HG03175 (cell line): ENCODE measurements around the gene CARD10.
"Not testable (repeated sequence)": the region's sequence is repeated elsewhere in the genome, so short reads cannot be mapped to it uniquely, and the experiment has no call there.

ENCODE experiments used
- ATAC-seq: cut with Tn5 transposase; IDR thresholded peaks from one replicate; pipeline ENCODE4 v1.9.1; 2021; ENCODE audit warnings: mild to moderate bottlenecking, moderate library complexity; ENCODE audit not compliant: unreplicated experiment

Gene CARD10

DNA sequence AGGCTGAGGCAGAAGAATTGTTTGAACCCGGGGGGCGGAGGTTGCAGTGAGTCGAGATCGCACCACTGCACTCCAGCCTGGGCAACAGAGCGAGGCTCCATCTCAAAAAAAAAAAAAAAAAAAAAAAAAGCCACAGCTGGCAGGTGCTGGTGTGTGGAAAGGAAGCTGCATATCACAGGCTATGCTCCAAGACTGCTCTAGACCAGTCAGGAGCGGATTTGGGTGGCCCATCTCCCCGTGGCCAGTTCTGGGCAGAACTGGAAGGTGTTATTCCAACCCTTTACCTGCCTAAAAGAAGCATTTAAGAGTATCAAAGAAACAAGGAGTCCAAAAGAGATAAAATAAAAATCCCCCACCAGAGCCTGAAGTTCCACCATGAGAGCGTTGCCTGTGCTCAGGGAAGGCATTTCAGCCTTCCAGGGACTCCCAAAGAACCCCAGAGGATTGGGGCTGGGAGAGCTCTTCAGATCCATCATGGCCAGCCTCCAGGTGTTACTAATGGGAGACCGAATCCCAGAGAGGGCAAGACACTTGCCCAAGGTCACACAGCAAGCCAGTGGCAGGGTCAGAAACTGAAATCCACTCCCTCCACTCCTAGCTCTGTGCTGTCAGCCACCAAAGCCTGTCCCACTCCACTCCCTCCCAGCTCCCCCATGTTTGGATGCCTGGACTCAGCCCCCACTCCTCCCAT is 47.3 kb downstream of the CARD10 start:
- ATAC-seq = no peak

DNA sequence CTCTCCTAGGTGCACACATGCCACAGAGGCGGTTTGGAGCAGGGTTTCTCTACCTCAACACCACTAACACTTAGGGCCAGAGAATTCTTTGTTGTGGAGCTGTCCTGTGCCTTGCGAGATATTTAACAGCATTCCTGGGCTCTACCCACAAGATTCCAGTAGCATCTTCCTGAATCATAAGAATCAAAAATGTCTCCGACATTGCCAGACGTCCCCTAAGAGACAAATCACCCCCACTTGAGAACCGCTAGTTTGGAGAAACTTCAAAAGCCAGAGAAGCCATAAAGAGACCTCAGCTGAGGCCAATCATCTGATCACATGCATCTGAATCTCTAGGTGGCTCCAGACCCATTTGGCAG is 49.1 kb downstream of the CARD10 start:
- no peak for ATAC-seq

DNA sequence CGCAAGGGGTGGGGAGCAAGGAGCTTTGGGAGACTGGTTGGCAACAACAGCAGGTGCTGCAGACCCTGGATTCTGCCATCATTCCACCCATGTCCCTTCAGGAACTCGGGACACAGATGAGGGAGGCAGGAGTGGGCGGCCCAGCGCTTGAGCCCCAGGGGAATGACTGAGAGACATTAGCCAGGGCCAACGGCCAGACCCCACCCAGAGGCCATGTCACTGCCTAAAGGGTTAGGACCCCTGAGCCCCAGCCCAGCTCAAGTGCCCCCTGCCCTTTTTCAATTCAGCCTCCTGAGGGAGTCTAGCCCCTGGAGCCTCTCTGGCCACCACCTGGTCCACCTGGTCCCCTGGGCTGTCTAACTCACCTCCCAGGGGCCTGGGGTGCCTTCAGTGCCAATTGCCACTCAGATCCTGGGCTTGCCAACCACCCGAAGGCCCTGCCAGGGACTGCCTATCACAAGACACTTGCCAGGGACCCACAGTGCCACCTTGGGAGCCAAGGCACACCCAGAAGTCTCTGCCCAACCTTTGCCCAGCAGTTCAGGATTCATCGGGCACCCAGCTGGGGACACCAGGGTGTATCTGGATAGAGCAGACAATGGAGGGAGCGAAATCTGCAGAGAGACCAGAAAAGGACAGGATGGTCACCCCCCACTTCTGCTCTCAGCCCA is 49.7 kb downstream of the CARD10 start:
- ATAC-seq = no peak

DNA sequence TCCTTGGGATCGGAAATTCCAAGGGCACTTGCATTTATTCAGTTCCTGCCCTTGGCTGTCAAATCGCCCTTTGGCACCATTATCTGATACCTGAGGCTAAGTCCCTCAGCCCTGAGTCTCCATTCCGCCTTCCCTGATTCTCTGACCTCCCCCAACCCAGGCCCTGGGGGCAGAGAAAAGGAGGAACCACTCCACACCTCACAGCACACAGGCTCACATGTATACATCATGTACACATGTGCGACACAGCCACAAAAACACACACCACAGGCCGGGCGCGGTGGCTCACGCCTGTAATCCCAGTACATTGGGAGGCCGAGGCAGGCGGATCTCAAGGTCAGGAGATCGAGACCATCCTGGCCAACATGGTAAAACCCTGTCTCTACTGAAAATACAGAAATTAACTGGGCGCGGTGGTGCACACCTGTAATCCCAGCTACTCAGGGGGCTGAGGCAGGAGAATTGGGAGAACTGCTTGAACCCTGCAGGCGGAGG is 51.0 kb downstream of the CARD10 start:
- ATAC-seq = not testable (repeated sequence)

DNA sequence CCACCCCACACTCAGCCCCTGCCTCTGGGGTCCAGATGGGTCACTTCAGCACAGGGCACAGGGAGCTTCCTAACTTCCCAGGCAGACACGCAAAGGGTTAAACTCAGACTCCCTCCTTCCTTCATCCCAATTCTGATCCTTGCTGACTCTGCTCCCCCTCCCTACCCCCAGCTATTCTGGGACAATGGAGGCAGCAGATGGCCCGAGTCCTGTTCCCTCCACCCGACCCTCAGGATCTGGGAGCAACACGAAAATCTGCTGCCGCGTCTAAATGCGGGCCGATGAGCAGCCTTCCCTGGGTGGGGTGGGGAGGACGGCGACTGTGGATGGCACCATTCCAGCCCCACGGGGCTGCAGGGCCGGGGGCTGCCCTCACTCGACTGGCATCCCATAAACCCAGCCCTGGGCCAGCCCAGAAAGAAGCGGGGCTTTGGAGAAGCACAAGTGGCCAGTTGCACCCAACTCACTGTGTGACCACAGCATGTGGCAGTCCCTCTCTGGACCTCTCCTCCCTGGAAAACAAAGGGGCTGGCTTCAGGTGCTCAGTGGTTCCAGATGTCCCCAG is 51.7 kb downstream of the CARD10 start:
- no peak for ATAC-seq

DNA sequence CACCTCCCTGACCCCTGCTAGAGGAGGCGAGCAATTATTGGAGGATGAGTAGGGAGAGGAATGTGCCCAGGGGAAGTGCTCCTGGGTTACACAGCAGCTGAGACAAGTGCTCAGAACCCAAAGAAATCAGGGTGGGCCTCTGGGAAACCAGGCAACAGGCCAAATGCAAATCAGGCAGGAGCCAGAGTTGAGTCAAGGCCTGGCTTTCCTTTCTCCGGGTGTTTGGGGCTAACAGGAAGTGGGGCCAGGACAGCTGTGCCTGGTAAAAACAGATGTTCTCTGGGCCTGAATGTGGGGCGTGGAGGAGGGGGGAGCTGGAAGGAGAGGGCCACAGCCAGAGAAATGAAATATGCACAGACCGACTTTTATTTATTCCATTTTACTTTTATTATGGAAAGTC is 55.0 kb downstream of the CARD10 start:
- no peak for ATAC-seq

DNA sequence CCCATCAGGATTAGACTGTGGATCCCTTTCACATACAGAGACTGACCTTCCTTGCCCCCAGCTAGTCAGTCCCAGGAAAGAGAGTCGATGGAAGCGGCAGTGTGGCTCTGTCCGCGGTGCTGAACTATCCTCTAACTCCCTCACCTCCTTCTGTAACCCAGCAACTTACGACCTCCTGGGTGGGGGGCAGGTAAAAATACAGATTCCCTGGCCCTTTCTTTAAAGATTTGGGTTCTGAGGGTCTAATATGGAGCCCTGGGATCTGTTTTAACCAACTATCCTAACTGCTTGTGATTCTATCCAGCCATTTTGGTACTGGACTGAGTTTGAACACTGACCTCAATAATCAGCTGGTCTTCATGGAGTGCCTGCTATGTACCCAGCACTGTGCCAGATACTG is 56.2 kb downstream of the CARD10 start:
- no peak for ATAC-seq

DNA sequence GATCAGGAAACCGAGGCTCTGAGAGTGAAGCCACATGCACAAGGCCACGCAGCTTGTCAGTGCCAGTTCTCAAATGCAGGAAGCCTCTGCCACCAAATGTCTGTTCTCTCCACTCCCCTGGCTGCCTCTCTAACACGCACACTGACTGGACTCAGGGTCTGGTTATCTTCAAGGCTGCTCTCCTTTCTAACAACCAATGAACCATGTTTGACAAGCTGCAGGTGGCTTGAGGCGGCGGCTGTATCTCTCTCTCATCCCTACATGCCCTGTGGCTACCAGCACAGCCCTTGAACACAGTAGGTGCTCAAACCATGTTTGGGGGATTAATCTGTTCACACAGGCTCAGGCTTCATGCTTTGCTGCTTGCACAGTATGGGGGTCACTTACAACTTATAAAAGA is 56.8 kb downstream of the CARD10 start:
- ATAC-seq = no peak

DNA sequence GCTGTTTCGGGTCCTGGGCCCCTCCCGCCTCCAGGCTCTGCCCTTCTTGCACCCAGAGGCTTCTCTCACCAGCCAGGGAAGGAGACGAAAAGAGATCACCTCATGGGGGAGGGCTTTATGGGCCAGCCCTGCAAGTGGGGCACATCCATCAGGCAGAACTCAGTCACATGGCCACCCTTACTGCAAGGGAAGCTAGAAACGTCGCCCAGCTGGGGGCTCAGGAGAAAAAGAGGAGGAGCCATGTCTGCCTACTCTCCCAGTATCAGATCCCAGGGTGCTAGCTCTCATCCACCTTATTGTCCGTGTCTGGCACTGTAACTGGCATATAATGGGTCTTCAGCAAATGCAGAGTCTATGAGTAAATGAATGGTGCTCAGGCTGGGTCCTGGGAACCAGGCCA is 57.3 kb downstream of the CARD10 start:
- no peak for ATAC-seq

DNA sequence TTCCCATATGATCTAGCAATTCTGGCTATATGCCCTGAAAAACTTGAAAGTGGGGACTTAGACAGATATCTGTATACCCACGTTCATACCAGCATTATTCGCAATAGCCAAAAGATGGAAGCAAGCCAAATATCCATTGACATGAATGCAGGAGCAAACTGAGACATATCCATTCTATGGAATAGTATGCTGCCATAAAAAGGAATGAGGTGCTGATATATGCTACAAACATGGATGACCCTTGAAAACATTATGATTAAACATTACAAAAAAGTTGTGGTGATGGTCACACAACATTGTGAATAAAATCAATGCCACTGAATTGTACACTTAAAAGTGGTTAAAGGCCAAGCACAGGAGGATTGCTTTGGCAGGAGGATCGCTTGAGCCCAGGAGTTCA is 58.5 kb downstream of the CARD10 start:
- no peak for ATAC-seq

DNA sequence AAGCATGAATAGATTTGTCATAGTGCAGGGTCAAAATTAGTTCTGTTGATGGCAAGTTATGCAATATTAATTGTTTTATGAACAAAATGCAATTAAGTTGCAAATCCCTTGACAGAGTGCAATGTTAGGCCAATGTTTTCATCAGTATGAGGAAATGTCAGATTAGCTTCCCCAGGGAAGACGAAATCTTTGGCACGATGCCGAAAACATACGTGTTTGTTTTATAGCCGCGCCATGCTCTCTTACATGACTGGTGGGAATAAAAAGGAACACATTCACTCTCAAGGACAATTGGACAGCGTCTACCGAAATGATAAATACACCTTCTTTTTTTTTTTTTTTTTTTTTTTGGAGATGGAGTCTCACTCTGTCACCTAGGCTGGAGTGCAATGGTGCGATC is 60.0 kb downstream of the CARD10 start:
- no peak for ATAC-seq

DNA sequence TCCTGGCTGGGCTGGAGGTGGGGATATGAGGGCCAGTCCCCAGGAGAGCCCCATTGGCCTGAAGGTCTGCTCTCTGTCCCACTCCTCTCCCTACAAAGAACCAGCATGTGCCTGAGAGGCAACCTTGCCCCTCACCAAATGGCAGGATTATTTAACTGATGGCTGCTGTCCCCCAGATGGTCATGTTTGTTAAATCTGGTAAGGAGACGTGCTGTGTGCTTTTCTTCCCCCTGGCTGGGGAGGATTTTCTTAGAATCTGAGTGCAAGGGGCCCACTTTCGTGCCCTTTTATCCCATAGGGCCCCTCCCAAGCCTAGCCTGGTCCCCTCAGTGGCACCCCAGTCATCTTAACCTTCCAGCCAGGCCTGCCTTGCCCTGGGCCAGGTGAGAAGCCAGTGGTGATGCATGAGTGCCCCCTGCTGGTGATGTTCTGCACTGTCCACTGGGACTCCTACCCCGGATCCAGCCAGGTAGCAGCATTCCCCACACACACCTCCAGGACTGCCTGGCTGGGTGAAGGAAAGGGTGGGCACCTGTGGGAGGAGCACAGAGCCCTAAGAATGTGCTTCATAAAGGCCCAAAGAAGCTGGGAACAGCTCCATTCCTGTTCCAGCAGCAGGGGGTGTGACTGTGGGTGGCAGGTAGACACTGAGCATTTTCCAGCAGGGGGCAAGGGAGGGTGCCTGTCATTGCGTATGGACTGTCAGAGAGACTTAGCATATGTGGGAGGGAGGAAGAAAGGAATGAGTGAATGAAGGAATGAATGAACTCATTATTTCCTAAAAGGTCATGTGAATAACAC is 61.9 kb downstream of the CARD10 start:
- no peak for ATAC-seq

DNA sequence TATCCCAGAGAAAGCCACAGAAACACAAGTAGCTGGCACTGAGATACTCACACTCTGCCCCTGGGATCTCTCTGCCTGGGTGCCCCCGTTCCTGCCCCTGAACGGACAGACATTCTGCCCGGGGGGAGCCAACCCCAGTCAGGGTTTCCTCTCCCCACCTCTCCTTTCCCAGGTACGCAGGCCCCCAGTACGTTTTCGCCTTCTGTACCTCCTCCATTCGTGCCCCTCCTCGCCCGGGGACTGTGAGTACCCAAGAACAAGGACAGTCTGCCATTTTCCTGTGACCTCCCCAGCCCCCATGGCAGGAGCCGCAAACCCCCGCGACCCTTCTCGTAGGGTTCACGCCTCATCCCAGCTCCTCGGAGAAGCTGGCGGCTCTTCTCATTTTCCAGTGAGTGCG is 62.9 kb downstream of the CARD10 start:
- no peak for ATAC-seq

DNA sequence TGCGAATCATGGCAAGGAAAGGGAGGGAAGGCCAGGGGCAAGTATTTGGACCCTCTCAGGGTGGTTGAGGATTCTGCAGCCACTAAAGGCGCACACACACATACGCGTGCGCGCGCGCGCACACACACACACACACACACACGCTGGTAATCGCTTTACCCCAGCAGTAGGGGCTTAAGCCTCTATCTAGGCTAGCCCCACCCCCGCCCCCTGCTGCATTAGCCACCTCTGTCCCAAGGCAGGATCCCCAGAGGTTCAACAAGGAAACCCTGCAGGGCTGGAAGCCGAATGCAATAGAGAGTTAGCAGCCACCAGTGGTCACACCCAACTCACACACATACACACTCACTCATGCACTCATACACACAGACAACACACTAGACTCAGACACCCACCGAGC is 63.3 kb downstream of the CARD10 start:
- no peak for ATAC-seq

DNA sequence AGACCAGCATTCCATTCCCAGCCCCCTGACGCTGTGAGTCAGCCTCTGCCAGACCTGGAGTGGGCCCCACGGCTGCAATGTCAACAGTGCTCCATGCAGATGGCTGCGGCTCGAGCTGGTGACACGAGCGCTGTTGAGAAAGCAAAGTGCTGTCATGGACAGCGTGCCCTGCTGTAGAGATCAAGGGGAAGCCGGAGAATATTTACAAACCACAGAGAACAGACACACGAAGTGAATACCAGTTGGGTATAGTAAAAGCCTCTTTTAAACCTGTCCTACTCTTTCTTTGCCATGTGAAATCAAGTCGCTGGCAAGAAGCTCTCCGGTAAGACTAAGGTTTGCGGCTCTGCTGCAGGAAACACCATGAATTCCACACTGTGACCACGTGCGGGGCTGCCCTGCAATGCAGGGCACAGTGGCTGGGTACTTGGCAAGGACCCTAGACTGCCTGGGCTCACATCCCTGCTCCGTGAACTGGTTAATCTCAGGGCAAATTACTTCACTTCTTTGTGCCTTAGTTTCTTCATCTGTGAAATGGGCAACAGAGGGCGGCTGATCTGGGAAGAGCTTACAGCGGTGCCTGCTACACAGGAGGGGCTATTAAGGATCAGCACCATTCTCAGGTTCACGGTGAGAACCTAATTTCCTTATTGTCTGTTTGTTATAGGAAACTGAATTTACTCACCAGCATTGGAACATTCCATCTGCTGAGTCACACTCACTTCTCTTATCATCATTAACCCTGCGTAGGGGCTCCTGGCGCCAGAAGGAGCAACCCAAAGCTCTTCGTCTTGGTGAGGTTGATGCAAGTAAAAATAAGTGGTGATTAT is 64.1 kb downstream of the CARD10 start:
- no peak for ATAC-seq

DNA sequence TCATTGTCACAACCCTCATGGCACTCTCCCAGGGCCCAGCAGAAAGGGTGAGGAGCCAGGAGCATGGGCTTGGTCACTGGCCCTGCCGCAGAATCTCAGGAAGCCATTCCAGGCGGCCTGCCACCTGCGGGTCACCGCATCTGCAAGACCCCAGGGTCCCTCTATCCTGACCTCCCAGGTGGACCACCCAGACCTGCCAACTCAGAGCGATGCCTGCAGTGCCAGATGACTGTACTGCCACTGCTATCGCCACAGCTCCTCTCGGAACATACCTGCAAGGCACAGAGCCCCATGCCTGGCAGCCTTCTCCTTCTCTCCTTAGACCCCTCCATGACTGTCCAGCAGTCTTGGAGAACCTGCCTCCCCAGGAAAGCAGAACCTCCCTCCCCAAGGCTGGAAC is 65.5 kb downstream of the CARD10 start:
- ATAC-seq = no peak

DNA sequence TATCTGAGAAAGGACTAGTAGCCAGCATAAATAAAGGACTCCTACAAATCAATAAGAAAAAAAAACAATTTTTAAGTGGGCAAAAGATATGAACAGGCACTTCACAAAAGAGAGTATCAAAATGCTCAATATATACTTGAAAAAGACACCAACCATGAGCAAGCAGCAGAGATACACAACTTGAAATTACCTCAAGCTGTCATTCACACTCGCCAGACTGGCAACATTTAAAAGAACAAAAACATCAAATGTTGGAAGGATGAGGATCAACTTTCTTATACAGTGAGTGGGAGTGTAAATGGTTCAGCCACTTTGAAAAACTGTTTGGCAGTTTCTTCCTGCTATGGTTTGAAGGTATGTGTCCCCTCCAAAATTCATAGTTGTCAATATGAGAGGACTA is 68.0 kb downstream of the CARD10 start:
- no peak for ATAC-seq

DNA sequence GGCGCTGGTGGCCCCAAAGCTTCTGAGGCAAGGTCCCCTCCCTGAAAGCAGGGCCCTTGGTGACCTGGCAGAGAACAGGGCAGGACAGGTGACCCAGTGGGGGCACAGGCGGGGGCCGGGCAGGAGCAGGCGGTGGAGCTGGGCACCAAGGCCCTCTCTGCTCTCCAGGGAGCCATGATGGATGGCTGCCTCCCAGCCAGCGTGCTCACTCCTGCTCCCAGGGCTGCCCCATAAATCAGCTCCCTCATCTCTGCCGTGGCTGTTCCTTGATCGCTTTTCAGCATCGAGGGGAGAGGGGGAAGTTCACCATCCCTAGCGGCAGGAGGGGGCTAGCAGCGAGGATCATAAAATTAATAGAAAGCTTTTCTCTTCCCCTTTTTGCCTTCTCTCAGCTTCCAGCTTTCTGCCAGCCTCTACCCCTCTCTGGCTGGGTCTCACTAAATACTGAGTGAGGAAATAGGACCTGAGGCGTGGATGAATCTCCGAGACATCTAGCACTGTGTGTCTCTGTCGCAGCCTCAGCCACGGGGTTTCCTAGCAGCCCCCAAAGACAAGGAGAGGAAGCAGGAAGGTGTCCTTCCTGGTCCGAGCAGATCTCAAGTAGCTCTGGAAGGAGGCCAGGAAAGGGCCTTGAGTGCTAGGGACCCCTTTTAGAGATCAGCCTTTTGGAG is 69.7 kb downstream of the CARD10 start:
- ATAC-seq = no peak

DNA sequence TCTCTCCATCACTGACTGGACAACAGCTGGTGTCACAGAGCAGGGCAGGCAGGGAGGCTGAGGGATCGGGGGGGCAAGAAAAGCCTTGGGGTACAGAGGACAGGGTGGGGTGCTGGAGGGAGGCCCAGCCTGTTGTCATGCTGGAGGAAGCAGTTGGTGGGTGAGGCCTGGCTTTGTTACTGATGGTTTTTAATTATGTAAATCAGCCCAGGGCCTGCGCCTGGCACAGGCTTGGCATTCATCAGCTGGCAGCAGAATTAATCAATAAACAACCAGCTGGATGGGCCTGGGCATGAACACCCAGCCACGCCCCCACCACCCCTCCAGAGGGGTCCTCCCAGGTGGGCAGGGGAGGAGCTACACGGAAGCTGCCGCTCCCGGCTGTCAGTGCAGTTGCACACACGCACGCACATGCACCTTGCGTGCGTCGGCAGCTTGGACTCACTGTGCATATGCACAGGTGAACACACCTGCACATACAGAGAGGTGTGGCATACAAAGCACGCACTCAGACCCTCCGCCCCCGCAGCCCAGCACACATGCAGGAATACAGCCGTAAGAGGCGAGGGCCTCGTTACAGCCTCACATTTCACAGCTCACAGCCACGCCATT is 70.6 kb downstream of the CARD10 start:
- no peak for ATAC-seq

DNA sequence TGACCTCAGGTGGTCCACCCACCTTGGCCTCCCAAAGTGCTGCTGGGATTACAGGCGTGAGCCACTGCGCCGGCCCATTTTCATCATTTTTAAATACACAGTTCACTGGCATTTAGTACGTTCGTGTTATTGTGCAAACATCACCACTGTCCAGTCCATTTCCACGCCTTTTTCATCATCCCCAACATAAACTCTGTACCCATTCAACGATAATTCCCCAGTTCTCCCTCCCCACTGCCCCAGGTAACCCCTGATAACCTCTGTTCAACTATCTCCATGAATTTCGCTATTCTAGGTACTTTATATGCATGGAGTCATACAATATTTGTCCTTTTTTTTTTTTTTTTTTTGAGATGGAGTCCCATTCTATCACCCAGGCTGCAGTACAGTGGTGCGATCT is 73.7 kb downstream of the CARD10 start:
- ATAC-seq = no peak
